G401 (cell line): ENCODE data around the gene ADORA2A. TPM values are rescaled to one million over a fixed set of nuclear protein-coding genes. Genes with fewer than 3 reads are reported as not detected.

Experiments
- DNase-seq: peaks from one replicate; pipeline ENCODE4 v3.0.0-alpha.2; 2015; ENCODE audit warnings: low spot score
- in situ Hi-C: cut with HindIII; loops from 2 replicates; pipeline ENCODE4 v1.10.0; 2016; ENCODE audit warnings: low sequenced_read_pairs, mixed read lengths
- total RNA-seq: library from RNA; depleted of rRNA; stranded (reverse); fragments of >200 nt; shearing (Covaris generic); gene quantifications from 2 replicates; pipeline ENCODE4 v1.2.3, GENCODE V29; 2014

ADORA2A gene
- total RNA-seq, 1 experiment from 2014 or later, result 1.1 TPM

DNA sequence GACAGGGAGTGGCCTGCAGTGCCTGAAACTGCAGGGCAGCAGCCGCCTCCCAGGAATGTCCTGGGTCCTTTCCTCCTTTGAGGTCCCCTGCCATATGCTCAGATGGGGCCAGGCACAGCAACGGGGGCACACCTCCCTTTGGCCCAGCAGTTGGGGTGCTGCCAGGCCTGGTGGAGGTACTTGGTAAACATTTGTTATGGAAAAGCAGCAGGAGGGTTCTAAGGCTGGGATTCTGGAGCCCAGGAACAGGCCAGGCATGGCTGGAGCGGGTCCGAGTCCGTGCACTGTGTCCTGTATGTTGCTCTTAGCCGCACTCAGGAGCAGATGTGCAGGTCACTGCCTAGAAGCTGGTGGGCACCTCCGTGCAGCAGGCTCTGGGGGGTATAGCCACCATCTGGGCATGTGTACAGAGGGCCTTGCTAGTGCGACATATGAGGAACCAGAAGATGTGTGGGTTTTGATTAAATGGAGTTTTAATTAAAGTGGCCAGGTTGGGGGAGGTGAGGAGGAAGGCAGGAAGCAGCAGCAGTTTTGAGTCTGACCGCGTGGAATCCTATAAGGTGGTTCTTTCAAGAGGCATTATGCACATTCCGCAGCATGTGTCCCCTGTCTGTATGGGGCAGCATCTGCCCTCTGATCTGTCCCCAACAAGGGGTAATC is 1.5 kb downstream of the ADORA2A start:
- in situ Hi-C loops, result no loop called here
- no peak for DNase-seq

DNA sequence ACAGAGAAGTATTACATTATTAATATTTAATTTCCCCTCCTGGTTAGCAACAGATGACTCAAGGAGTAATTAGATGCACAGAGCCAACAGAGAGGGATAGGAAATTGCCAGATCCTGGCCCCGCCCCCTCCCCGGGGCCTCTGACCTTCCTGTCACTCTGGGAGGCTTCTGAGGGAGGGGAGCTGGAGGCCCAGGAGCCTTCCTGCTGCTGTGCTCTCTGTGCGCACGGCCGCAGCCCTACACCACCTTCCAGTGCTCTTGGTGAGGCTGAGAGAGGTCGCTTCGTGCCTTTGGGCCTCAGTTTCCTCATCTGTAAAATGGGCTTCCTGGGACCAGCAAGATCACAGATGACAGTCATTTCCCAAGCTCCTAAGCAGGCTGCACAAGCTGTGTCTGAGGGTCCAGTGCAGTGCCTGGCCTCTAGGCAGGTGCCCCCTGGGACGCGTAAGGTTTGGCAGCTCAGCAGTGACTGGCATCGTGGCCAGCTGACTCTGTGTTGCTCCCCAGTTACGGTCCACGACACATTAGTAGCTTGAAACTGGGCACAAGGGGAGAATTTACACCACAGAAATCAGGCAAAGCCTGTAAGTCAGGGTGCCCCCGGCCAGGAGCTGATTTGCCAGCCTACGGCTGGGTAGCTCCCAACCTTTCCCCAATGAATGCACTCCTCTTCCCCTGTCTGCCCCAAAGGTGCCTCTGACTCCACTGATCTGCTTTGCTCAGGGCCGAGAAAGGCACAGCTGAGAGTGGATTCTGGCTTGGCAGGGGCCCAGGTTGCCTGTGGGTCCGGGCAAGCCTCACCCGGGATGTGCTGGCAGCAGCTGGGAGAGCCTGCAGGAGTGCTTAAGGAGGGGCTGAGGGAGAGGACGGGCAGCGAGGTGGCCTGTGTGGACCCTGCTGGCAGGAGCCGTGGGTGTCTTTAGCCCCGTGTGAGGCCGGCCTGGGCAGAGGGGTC is 2.3 kb downstream of the ADORA2A start:
- in situ Hi-C loops, result no loop called here
- peak; percentile 46 for DNase-seq

DNA sequence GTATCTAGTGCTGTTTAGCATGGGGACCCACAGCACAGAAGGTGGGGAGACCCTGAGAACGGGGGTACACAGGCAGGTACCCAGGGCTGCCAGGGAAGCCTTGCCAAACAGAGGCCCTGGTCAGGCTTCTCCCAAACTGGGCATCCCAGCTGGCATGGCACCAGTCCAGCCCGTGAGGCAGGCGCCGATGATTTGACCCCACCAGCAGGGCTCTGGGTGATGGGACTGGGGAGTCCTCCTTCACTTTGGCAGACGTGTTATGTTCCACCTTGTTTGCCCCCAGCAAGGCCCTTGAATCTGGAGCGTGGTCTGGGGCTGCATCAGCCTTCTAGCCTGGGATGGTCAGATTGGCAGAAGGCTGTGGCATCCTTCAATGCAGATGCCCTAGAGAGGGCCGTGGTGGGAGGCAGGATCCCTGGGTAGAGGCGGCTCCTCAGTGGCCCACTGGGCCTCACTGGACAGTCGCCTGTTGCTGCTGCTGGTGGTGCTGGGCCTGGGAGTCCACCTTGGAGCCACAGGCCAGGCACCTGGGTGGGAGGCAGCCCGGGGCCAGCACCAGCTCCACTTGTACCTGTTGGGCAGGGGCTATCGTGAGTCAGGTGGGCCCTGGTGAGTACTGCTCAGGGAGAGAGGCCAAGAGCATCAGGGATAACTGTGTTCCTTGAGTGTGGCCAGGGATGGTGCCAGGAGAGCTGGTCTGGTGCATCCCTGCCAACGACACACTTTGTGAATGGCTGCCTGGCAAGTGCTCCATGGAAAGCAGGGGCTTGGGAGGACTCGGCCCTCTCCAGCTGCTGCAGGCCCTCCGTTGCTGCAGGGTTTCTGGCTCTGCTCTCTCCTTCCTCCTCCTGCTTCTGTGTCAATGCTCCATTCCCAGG is 3.3 kb downstream of the ADORA2A start:
- in situ Hi-C loops, result no loop called here
- peak; percentile 73 for DNase-seq

DNA sequence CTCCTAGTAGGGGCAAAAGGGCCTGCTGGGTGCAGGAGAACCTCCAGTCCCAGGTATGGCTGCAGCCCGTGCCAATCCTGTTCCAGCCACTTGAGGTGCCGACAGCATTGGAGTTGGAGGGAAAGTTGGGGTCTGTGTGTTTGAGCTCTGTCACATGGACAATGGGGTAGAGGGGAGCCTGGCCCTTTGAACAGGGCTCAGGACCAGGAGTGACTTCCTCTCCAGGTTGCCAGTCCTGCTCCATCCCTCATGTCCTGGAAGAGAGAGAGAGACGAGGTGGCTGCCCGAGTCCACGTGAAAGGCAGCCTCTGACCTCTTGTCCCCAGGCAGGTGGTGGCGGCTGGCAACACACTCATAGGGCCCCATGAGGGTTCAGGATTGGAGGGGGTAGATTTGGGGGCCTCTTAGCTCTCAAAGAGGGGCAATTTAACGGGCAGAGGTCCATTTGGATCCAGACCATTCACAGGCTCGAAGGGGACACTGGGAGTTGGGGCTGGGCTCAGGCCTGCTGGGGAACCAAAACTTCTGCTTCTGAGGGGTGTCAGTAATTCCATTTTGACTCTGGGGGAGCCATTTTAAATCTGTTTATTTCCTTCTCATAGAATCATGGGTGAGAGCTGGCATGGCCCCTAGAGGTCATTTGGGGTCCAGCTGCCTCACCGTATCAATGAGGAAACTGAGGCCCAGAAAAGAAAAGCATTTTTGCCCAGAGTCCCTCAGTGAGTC is 4.1 kb downstream of the ADORA2A start:
- in situ Hi-C loops, result no loop called here
- DNase-seq, result no peak

DNA sequence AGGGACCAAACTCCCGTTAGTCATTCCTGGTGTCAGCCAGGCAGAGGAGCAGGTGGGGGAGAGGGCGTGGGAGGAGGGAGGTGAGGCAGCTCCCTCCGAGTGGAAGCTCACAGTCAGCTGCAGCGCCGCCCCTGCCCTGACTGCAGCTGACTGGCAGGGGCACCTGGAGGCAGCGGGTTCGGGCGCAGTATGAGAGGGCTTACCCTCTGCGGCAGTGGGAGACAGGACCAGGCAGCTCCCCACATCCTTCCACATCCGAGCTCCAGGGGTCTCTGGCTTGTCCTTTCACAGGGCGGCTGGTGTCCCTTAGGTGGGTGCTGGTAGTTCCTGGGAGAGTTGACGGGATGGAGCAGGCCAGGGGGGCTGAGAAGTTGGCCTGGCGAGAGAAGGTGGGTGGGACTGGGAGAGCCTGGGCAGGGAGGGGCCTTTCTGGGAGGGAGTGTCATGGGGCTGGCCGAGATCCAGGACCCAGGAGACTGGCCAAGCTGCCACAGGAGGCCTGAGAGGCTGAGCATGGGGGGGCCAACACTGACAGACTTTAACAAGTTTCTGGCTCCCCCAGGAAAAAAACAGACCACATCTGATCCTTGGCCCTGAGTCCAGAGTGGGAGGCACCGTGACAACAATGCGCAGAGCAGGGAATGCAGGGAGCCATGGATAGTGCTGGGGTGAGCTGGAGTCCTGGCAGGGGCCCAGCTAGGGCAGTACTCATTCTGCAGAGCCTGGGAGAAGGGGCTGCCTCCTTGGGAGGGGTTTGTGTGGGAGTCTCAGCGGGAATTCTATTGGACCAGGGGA is 4.9 kb downstream of the ADORA2A start:
- in situ Hi-C loops, result no loop called here
- DNase-seq, result peak; percentile 54

DNA sequence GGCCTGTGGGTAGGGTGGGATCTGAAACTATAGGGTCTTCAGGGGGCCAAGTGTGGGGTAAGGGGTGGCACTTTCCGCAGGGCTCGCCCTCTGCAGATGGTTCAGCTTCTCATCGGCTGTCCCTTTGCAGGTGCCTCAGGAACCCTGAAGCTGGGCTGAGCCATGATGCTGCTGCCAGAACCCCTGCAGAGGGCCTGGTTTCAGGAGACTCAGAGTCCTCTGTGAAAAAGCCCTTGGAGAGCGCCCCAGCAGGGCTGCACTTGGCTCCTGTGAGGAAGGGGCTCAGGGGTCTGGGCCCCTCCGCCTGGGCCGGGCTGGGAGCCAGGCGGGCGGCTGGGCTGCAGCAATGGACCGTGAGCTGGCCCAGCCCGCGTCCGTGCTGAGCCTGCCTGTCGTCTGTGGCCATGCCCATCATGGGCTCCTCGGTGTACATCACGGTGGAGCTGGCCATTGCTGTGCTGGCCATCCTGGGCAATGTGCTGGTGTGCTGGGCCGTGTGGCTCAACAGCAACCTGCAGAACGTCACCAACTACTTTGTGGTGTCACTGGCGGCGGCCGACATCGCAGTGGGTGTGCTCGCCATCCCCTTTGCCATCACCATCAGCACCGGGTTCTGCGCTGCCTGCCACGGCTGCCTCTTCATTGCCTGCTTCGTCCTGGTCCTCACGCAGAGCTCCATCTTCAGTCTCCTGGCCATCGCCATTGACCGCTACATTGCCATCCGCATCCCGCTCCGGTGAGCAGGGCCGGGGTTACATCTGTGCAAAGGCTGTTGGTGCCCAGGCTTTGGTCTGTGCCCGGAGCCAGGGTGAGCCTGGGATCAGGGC is 5.8 kb downstream of the ADORA2A start:
- in situ Hi-C loops, result no loop called here

DNA sequence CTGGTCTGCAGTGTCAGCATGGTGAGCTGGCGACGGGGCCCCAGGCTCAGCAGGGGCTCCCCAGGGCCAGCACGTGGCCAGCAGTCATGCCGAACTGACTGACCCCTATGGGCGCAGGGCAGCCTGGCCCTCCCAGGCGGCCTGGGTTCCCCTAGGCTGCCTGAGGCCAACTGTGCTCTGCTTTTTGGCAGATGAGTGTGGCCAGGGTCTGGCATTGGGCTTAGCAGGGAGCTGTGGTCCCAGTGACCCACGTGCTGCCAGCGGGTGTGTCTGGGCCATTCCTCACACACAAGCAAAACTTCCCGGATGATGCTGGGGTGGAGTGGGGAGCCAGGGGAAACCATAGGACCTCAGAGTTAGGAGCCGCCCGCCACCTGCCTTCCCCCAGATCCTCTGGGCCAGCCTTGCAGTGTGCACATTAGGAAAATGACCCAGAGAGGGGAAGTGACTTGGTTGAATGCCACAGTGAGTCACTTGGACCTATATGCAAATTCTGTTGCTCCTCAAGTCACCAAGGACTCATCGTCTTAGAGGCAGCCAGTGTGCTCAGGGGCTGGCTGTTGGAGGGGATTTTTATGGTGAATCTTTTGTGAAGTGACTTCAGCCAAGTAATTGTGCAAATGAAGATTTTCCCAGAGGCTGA is 6.5 kb downstream of the ADORA2A start:
- DNase-seq, result no peak

More for the DNA sequence above, 5.8 kb downstream of the ADORA2A start:
- DNase-seq, result no peak

DNA sequence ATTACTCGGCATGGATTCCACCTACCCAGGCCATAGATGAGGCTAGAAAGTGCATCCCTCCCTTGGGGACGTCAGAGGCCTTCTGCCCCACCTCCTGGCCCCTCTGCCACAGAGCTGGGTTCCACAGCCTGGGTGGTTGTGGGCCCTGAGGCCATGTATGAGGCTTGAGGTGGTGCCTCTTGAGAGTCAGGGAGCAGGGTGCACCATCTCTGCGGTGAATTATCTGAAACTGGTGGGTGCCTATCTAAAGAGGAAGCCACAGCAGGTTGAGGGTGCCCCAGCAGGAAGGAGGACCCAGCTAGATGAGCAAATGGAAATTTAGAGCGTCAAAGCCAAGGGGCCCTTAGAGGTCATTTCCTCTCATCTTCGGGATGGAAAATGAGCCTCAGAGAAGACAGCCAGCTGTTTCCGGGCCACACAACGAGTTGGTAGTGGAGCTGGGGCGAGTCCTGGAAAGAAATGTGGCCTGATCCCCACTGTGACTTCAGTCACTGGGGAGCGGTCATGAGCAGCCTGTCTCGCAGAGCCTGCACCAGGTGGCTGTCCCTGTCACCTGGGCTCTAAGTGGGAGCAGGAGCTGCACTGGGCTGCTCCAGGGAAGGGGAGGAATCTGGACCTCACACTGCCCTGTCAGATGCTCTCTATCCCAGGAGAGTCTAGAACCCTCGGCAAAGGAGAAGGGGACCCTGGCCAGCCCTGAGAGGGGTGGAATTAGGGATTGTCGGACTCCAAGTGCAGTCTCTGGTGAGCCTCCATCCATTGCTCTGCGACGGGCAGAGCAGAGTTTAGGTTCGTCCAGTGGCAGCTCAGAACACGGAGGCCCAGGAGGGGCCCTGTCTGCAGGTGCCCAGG is 7.3 kb downstream of the ADORA2A start:
- DNase-seq, result no peak
- in situ Hi-C loops, result no loop called here

More for the DNA sequence above, 6.5 kb downstream of the ADORA2A start:
- in situ Hi-C loops, result no loop called here

DNA sequence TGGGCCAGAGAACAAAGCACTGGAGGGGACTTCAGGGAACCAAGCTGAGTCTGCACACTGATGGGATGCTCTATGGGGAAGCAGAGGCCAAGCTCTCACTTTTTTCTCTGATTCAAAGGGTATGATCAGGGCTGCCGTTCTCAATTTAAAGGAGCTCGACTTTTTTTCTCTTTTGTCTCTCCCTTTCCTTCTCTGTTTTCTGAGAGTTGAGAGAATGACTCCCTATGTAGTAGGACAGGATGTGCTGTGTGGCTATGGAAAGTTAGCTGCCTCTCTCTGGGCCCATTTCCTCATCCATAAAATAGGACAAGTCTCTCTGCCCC is 7.9 kb downstream of the ADORA2A start:
- in situ Hi-C loops, result no loop called here
- no peak for DNase-seq

DNA sequence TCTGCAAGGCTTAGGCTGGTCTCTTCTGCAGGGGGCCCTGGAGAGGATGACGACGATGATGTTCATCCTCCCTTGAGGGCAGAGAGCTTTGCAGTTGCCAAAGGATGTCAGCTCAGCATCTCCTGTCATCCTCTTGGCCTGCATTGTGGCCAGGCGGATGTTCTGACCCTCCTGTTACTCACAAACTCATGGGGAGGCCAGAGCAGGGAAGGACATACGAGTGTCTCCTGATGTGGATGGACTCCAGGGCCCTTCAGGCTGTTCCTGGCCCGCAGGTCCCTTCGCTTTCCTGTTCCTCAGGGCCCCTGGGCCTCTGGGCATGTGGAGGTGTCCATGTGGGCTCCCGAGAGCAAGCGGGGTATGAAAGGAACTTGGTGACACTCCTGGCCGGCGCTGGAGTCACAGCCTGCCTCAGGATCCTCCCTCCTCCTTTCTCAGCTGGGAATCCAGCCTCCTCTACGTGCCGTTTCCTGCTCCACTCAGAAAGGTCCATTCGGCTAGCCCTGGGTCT is 8.5 kb downstream of the ADORA2A start:
- in situ Hi-C loops, result no loop called here
- DNase-seq, result no peak

DNA sequence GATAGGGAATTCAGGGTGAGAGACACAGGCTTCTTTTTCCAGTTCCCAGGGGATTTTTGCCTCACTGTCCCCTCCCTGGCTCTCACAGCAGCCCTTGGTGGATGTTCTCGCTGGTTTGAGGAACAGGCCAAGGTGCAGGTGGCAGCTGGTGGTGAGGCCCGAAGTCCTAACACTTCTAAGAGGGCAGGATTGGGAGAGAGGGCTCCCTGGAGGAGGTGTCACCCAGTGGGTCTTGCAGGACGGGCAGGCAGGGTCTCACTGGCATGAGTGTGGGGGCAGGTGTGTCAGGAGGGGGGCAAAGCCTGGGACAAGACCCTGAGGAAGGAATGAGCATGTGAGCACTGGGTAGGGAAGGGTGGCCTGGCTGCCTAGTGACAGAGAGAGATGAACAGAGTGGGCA is 9.2 kb downstream of the ADORA2A start:
- in situ Hi-C loops, result no loop called here
- no peak for DNase-seq

DNA sequence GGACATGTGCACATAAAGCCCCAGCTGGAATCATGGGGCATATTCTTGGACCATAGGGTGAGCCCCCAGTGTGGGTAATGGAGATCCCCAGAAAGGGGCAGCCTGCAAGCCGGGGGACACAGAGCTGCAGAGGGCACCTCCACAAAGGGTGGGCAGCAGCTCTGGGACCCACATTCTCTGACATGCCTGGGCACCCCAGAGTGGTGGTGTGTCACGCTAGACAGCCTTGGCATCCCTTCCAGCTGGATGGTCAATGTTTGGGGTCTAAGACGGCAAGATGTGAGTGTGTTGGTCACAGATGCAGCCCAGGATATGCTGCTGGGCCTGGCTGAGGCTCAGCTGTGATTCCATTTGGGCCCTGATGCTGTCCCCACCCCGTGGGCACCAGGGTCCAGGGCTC is 9.7 kb downstream of the ADORA2A start:
- DNase-seq, result no peak
- in situ Hi-C loops, result no loop called here

DNA sequence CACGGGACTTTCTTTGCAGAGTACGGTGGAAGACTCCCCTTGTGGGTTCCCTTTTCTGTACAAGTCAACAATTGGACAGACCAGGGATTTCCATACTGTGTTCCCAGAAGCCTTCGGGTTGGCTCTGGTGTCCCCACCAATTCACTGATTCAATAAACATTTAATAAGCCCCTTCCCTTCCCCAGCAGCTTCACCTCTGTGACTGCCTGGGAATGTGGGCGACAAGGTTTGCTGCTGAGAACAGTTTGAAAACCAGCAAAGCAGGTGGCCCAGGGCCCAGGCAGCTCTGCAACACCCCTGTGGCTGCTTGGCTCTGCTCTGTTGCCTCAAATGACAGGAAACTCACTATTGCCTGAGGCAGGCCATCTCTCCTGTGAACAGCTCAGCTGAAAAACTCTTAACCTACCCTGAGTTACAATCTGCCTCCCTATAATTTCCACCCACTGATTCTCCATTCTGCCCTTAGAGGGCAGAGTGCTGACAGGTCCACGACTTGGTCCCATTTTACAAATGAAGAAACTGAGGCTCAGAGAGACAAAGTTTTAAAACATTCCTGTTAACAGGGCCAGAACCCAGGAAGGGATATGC is 10.4 kb downstream of the ADORA2A start:
- in situ Hi-C loops, result no loop called here
- DNase-seq, result no peak

DNA sequence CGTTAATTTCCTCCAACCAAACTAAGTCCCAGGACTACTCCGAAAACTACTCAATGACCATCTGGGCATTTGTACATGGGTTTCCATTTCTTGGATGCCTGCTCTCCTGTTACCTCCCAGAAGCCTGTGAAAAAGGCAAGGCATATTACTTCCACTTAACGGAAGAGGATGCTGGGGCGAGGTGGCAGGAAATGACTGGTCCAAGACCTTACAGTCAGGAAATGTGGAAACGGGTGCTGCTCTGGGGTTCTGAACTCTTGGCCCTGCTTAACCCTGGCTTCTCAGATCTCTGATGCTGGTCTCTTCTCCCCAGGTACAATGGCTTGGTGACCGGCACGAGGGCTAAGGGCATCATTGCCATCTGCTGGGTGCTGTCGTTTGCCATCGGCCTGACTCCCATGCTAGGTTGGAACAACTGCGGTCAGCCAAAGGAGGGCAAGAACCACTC is 12.9 kb downstream of the ADORA2A start:
- in situ Hi-C loops, result no loop called here
- DNase-seq, result no peak

DNA sequence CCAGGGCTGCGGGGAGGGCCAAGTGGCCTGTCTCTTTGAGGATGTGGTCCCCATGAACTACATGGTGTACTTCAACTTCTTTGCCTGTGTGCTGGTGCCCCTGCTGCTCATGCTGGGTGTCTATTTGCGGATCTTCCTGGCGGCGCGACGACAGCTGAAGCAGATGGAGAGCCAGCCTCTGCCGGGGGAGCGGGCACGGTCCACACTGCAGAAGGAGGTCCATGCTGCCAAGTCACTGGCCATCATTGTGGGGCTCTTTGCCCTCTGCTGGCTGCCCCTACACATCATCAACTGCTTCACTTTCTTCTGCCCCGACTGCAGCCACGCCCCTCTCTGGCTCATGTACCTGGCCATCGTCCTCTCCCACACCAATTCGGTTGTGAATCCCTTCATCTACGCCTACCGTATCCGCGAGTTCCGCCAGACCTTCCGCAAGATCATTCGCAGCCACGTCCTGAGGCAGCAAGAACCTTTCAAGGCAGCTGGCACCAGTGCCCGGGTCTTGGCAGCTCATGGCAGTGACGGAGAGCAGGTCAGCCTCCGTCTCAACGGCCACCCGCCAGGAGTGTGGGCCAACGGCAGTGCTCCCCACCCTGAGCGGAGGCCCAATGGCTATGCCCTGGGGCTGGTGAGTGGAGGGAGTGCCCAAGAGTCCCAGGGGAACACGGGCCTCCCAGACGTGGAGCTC is 13.5 kb downstream of the ADORA2A start:
- in situ Hi-C loops, result no loop called here

More for the DNA sequence above, 13.5 kb downstream of the ADORA2A start:
- DNase-seq, result peak; percentile 69
